AG04449 (cell line): Measurements from ENCODE around the gene PCSK2.

Experiments
- CTCF ChIA-PET: fragments of 350-600 bp; formaldehyde crosslinking; extraction: SDS; loops from one replicate; lab custom pipeline; 2021; ENCODE audit warnings: antibody characterized with exemption; lab: Yijun Ruan, JAX
- POLR2A ChIA-PET: fragments of 400-600, 350-600 bp; formaldehyde crosslinking; extraction: SDS; loops from one replicate; lab custom pipeline; 2020; ENCODE audit warnings: antibody characterized with exemption, inconsistent platforms; lab: Yijun Ruan, JAX
- DNase-seq: peaks from one replicate; pipeline ENCODE4 v3.0.0-alpha.2; 2010; ENCODE audit warnings: low read depth, low spot score
- H3K4me3 ChIP-seq: 2 replicates; pipeline ENCODE4 v1.5.1; 2011; ENCODE audit warnings: low read depth, mild to moderate bottlenecking, control low read depth, low read length
- TF ChIP-seq, protein P1 (sequence below): IDR thresholded peaks from one replicate; pipeline ENCODE4 v1.5.1; 2011; ENCODE audit warnings: mild to moderate bottlenecking, moderate library complexity, low read length, control low read depth, inconsistent platforms; ENCODE audit not compliant: insufficient read depth; ENCODE audit errors: missing control alignments

Gene PCSK2

GRCh38 chr20:17298171-17298570, 71.3 kb downstream of the PCSK2 start:
- TF ChIP-seq, protein P1, sequence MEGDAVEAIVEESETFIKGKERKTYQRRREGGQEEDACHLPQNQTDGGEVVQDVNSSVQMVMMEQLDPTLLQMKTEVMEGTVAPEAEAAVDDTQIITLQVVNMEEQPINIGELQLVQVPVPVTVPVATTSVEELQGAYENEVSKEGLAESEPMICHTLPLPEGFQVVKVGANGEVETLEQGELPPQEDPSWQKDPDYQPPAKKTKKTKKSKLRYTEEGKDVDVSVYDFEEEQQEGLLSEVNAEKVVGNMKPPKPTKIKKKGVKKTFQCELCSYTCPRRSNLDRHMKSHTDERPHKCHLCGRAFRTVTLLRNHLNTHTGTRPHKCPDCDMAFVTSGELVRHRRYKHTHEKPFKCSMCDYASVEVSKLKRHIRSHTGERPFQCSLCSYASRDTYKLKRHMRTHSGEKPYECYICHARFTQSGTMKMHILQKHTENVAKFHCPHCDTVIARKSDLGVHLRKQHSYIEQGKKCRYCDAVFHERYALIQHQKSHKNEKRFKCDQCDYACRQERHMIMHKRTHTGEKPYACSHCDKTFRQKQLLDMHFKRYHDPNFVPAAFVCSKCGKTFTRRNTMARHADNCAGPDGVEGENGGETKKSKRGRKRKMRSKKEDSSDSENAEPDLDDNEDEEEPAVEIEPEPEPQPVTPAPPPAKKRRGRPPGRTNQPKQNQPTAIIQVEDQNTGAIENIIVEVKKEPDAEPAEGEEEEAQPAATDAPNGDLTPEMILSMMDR = no peak
- ChIA-PET CTCF (interaction anchor here (0.9 kb wide), 1 partner anchor 134 kb away, joined by 3 read pairs; no protein-coding TSS in a partner anchor), POLR2A (no interaction called here)
- no peak for DNase-seq
- H3K4me3 ChIP-seq = no peak overlapping the region

- TF ChIP-seq, protein P1 = no peak
- ChIA-PET POLR2A (no interaction called here), CTCF (no interaction called here)
- H3K4me3 ChIP-seq = no peak overlapping the region
- DNase-seq = no peak
Measured at GRCh38 chr20:17298751-17299150, 71.9 kb downstream of the PCSK2 start.

- ChIA-PET POLR2A (no interaction called here), CTCF (no interaction called here)
- no peak overlapping the region for H3K4me3 ChIP-seq
- no peak for DNase-seq
- TF ChIP-seq, protein P1 = no peak
Measured at GRCh38 chr20:17300113-17300512, 73.3 kb downstream of the PCSK2 start.

- ChIA-PET CTCF (interaction anchor here (1.0 kb wide), 2 partner anchors 501 to 503 kb away, joined by 3 to 4 read pairs; no protein-coding TSS in a partner anchor), POLR2A (no interaction called here)
- no peak overlapping the region for H3K4me3 ChIP-seq
- no peak for DNase-seq
- TF ChIP-seq, protein P1 = no peak
Measured at GRCh38 chr20:17304774-17305173, 77.9 kb downstream of the PCSK2 start.

- ChIA-PET CTCF (no interaction called here), POLR2A (no interaction called here)
- TF ChIP-seq, protein P1 = no peak
- H3K4me3 ChIP-seq = no peak overlapping the region
- no peak for DNase-seq
Measured at GRCh38 chr20:17306427-17306826, 79.6 kb downstream of the PCSK2 start.

- DNase-seq = no peak
- POLR2A ChIA-PET = no interaction called here
- CTCF ChIA-PET = no interaction called here
- TF ChIP-seq, protein P1 = no peak
- H3K4me3 ChIP-seq = no peak overlapping the region
Measured at GRCh38 chr20:17314264-17314663, 87.4 kb downstream of the PCSK2 start.
